VCaP (cell line): ENCODE data around the gene PSME1.
A peak's percentile ranks its signal among the peaks of the same experiment; 100 is the strongest.

Source experiments
- H3K27ac ChIP-seq: fragments of 450-650 bp; 2 replicates; pipeline ENCODE4 v1.5.1; 2017
- CTCF ChIP-seq: fragments of 450-650 bp; conservative IDR thresholded peaks from 2 replicates; pipeline ENCODE4 v1.5.1; 2017; ENCODE audit warnings: mild to moderate bottlenecking, moderate library complexity

Gene PSME1

GRCh38 chr14:24126939-24127338, 9.1 kb upstream of the PSME1 start:
- TF ChIP-seq CTCF, result no peak
- H3K27ac ChIP-seq, result no peak overlapping the region

- no peak overlapping the region for H3K27ac ChIP-seq
- TF ChIP-seq CTCF, result no peak
These were observed 8.3 kb upstream of the PSME1 start for GRCh38 chr14:24127673-24128072.

GRCh38 chr14:24129410-24129998, 6.5 kb upstream of the PSME1 start:
- TF ChIP-seq CTCF, result no peak
- no peak overlapping the region for H3K27ac ChIP-seq

- TF ChIP-seq CTCF, result no peak
- H3K27ac ChIP-seq, result no peak within 1 kb of the TSS
These were observed 5.6 kb upstream of the PSME1 start, which contains the start of gene FITM1 for GRCh38 chr14:24130380-24130716. Gene FITM1, plus strand, starts transcription at chr14:24130659. Its CDS starts 905 bp downstream, at chr14:24131564.

GRCh38 chr14:24130717-24131548, 5.1 kb upstream of the PSME1 start:
- no peak overlapping the region for H3K27ac ChIP-seq
- TF ChIP-seq CTCF, result no peak

GRCh38 chr14:24131549-24131966, 4.4 kb upstream of the PSME1 start:
- TF ChIP-seq CTCF, result no peak

GRCh38 chr14:24132061-24132685, 3.8 kb upstream of the PSME1 start:
- H3K27ac ChIP-seq, result peak overlapping the region; percentile 63

More at GRCh38 chr14:24131549-24131966, 4.4 kb upstream of the PSME1 start:
- peak overlapping the region; percentile 63 for H3K27ac ChIP-seq

More at GRCh38 chr14:24132061-24132685, 3.8 kb upstream of the PSME1 start:
- no peak for TF ChIP-seq CTCF
